Measurements from ENCODE around the gene CD82. TPM values are rescaled to one million over a fixed set of nuclear protein-coding genes. Genes with fewer than 3 reads are reported as not detected.

CD82 gene
- total and polyA plus RNA-seq, 7 experiments from 2014 or later = 36.4 to 319 (median 57.2) TPM

DNA sequence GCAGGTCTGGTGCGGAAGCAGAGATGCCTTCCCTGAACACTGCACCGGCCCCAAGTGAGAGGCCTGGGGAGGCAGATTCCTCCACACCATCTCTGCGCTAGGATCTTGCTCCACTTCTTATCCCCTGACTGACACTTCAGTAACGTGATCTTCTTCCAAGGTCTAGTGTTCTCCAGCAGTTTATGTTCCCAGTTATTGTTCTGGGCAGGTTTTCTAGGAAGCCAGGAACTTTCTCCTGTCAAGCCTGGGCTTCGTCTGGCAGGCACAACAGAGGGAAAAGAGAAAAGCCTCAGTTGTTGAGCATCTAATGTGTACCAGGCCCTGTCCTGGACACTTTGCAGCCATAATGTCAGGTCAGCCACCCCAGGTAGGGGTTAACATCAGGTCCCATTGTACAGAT, 10.5 kb downstream of the CD82 start:
- Histone ChIP-seq H3K36me3 (ENCODE audit: control insufficient read depth in 2 of 3, insufficient read depth in 3 of 3, low read length in 3 of 3) (no peaks in the 10 kb centered on the region), H3K9me3 (ENCODE audit: control insufficient read depth in 2 of 3, low read length in 3 of 3) (no peaks in the 10 kb centered on the region), H3K4me1 (ENCODE audit: control insufficient read depth in 2 of 2, insufficient read depth in 2 of 2, low read length in 2 of 2) (peaks cover 67 to 73% of the 10 kb centered on the region in 2 donors), H3K27ac (ENCODE audit: low read depth, low read length) (no peak overlapping the region), H3K4me3 (ENCODE audit: low read length) (no peak overlapping the region), H3K27me3 (ENCODE audit: control insufficient read depth in 2 of 2, insufficient read depth in 2 of 2, low read length in 2 of 2) (no peaks in the 10 kb centered on the region)
- CTCF ChIA-PET = no interaction called here
- peaks cover 0 to 44% (median 0%) of the 10 kb centered on the region in 5 donors for H3K36me3 Mint-ChIP-seq
- H3K27ac Mint-ChIP-seq = peak overlapping the region in 4 of 9 donors; percentile 28 to 94 (median 50)
- H3K4me1 Mint-ChIP-seq = peaks cover 57 to 96% (median 90%) of the 10 kb centered on the region in 7 donors
- POLR2A ChIA-PET = interaction anchor here (1.0 to 3.5 kb wide), 5 partner anchors 10 to 37 kb away, joined by 3 to 12 read pairs (median 4); partner anchors contain the start of gene CD82
- ATAC-seq (no peak), DNase-seq (no peak)
- H3K9me3 Mint-ChIP-seq = peaks cover 0 to 3% (median 0%) of the 10 kb centered on the region in 11 donors
- intact Hi-C loops (cut with micrococcal nuclease) = no loop called here
- no peaks in the 10 kb centered on the region for H3K27me3 Mint-ChIP-seq
- H3K4me3 Mint-ChIP-seq = peak overlapping the region in 5 of 10 donors; percentile 21 to 88 (median 57)

DNA sequence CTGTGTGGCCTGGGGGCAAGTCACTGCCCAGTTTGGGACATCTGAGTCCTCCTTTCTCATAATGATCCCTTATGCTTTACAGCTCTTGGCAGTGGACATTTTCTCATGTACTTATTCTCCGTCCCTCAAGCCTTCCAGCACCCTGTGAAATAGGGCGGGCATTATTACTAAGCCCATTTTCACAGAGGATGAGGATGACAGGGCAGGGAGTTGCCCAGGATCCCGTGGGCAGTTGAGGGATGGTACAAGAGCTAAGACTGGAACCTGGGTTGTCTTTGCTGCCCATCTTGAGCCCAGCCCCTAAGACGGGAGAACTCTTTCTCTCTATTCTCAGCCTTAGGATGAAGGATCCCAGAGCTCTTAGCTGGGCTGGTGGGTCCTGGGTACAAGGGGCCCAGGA, 11.2 kb downstream of the CD82 start:
- intact Hi-C loops (cut with micrococcal nuclease) = no loop called here
- no peaks in the 10 kb centered on the region for H3K27me3 Mint-ChIP-seq
- DNase-seq (no peak), ATAC-seq (no peak)
- H3K4me1 Mint-ChIP-seq = peaks cover 52 to 94% (median 83%) of the 10 kb centered on the region in 7 donors
- ChIA-PET POLR2A (interaction anchor here (1.0 to 3.5 kb wide), 5 partner anchors 10 to 36 kb away, joined by 3 to 12 read pairs (median 4); partner anchors contain the start of gene CD82), CTCF (no interaction called here)
- peaks cover 0 to 3% (median 0%) of the 10 kb centered on the region in 11 donors for H3K9me3 Mint-ChIP-seq
- no peak overlapping the region for H3K4me3 ChIP-seq (ENCODE audit: low read length)
- no peak overlapping the region for H3K27ac ChIP-seq (ENCODE audit: low read depth, low read length)
- H3K4me3 Mint-ChIP-seq = peak overlapping the region in 2 of 10 donors; percentile 68 to 88
- no peaks in the 10 kb centered on the region for H3K27me3 ChIP-seq (ENCODE audit: control insufficient read depth in 2 of 2, insufficient read depth in 2 of 2, low read length in 2 of 2)
- peak overlapping the region in 4 of 9 donors; percentile 70 to 87 (median 74) for H3K27ac Mint-ChIP-seq
- no peaks in the 10 kb centered on the region for H3K9me3 ChIP-seq (ENCODE audit: control insufficient read depth in 2 of 3, low read length in 3 of 3)
- no peaks in the 10 kb centered on the region for H3K36me3 ChIP-seq (ENCODE audit: control insufficient read depth in 2 of 3, insufficient read depth in 3 of 3, low read length in 3 of 3)
- peaks cover 0 to 47% (median 0%) of the 10 kb centered on the region in 5 donors for H3K36me3 Mint-ChIP-seq
- H3K4me1 ChIP-seq (ENCODE audit: control insufficient read depth in 2 of 2, insufficient read depth in 2 of 2, low read length in 2 of 2) = peaks cover 62 to 71% of the 10 kb centered on the region in 2 donors

GRCh38 chr11:44577231-44577830, 11.9 kb downstream of the CD82 start:
- H3K27me3 ChIP-seq (ENCODE audit: control insufficient read depth in 2 of 2, insufficient read depth in 2 of 2, low read length in 2 of 2) = no peaks in the 10 kb centered on the region

DNA sequence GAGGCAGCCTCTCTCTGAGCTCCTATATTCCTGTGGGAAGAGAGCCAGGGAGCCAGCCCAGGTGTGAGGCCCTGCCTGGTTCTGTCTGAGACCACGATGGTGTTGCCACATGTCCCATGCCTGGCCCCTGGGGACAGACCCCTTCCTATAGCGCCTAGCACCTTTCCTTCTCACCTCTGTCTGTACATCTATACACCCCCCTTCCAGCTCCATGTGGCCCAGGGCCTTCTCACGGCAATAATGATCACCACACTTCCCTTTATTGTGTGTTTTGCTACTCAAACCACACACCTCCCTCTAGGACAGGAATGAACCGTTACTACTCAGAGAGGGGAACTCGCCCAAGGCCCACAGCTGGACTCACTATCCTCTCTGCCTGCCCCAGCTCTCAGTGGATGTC, 12.8 kb downstream of the CD82 start:
- Mint-ChIP-seq H3K9me3 (peaks cover 0 to 8% (median 0%) of the 10 kb centered on the region in 11 donors), H3K4me3 (peak overlapping the region in 2 of 10 donors; percentile 20 to 71), H3K4me1 (peaks cover 37 to 82% (median 67%) of the 10 kb centered on the region in 7 donors), H3K27me3 (no peaks in the 10 kb centered on the region), H3K27ac (peak overlapping the region in 5 of 9 donors; percentile 61 to 86 (median 76)), H3K36me3 (peaks cover 0 to 50% (median 9%) of the 10 kb centered on the region in 5 donors)
- CTCF ChIA-PET = interaction anchor here (0.9 kb wide), 1 partner anchor 34 kb away, joined by 4 read pairs; no protein-coding TSS in a partner anchor
- intact Hi-C loops (cut with micrococcal nuclease) = no loop called here
- peaks cover 52 to 60% of the 10 kb centered on the region in 2 donors for H3K4me1 ChIP-seq (ENCODE audit: control insufficient read depth in 2 of 2, insufficient read depth in 2 of 2, low read length in 2 of 2)
- H3K4me3 ChIP-seq (ENCODE audit: low read length) = no peak overlapping the region
- no peak overlapping the region for H3K27ac ChIP-seq (ENCODE audit: low read depth, low read length)
- POLR2A ChIA-PET = interaction anchor here (1.4 to 3.5 kb wide), 4 partner anchors 9 to 34 kb away, joined by 3 to 12 read pairs (median 6); partner anchors contain the start of gene CD82
- peaks cover 0 to 5% (median 0%) of the 10 kb centered on the region in 3 experiments for H3K9me3 ChIP-seq (ENCODE audit: control insufficient read depth in 2 of 3, low read length in 3 of 3)
- H3K36me3 ChIP-seq (ENCODE audit: control insufficient read depth in 2 of 3, insufficient read depth in 3 of 3, low read length in 3 of 3) = no peaks in the 10 kb centered on the region
- DNase-seq = no peak
- H3K27me3 ChIP-seq (ENCODE audit: control insufficient read depth in 2 of 2, insufficient read depth in 2 of 2, low read length in 2 of 2) = no peaks in the 10 kb centered on the region
- peak; percentile 27 for ATAC-seq

More at GRCh38 chr11:44577231-44577830, 11.9 kb downstream of the CD82 start:
- no peaks in the 10 kb centered on the region for H3K9me3 ChIP-seq (ENCODE audit: control insufficient read depth in 2 of 3, low read length in 3 of 3)
- ChIA-PET CTCF (no interaction called here), POLR2A (interaction anchor here (1.0 to 3.5 kb wide), 5 partner anchors 9 to 35 kb away, joined by 4 to 12 read pairs (median 6); partner anchors contain the start of gene CD82)
- no peak overlapping the region for H3K27ac ChIP-seq (ENCODE audit: low read depth, low read length)
- peak overlapping the region in 6 of 9 donors; percentile 59 to 87 (median 71) for H3K27ac Mint-ChIP-seq
- DNase-seq = no peak
- peak overlapping the region in 7 of 10 donors; percentile 27 to 78 (median 54) for H3K4me3 Mint-ChIP-seq
- intact Hi-C loops (cut with micrococcal nuclease) = no loop called here
- H3K27me3 Mint-ChIP-seq = no peaks in the 10 kb centered on the region
- H3K4me3 ChIP-seq (ENCODE audit: low read length) = no peak overlapping the region
- no peak for ATAC-seq
- H3K4me1 ChIP-seq (ENCODE audit: control insufficient read depth in 2 of 2, insufficient read depth in 2 of 2, low read length in 2 of 2) = peaks cover 59 to 69% of the 10 kb centered on the region in 2 donors
- peaks cover 0 to 49% (median 4%) of the 10 kb centered on the region in 5 donors for H3K36me3 Mint-ChIP-seq
- H3K4me1 Mint-ChIP-seq = peaks cover 45 to 88% (median 76%) of the 10 kb centered on the region in 7 donors
- H3K9me3 Mint-ChIP-seq = peaks cover 0 to 3% (median 0%) of the 10 kb centered on the region in 11 donors
- H3K36me3 ChIP-seq (ENCODE audit: control insufficient read depth in 2 of 3, insufficient read depth in 3 of 3, low read length in 3 of 3) = no peaks in the 10 kb centered on the region

- no peak overlapping the region for H3K4me3 Mint-ChIP-seq
These were observed 13.9 kb downstream of the CD82 start for GRCh38 chr11:44579302-44579761.

GRCh38 chr11:44580701-44581100, 15.2 kb downstream of the CD82 start:
- Histone ChIP-seq H3K36me3 (ENCODE audit: control insufficient read depth in 2 of 3, insufficient read depth in 3 of 3, low read length in 3 of 3) (no peaks in the 10 kb centered on the region), H3K27ac (ENCODE audit: low read depth, low read length) (no peak overlapping the region), H3K27me3 (ENCODE audit: control insufficient read depth in 2 of 2, insufficient read depth in 2 of 2, low read length in 2 of 2) (no peaks in the 10 kb centered on the region), H3K4me1 (ENCODE audit: control insufficient read depth in 2 of 2, insufficient read depth in 2 of 2, low read length in 2 of 2) (peaks cover 28 to 36% of the 10 kb centered on the region in 2 donors), H3K4me3 (ENCODE audit: low read length) (no peak overlapping the region), H3K9me3 (ENCODE audit: control insufficient read depth in 2 of 3, low read length in 3 of 3) (peaks cover 0 to 5% (median 0%) of the 10 kb centered on the region in 3 experiments)
- intact Hi-C loops (cut with micrococcal nuclease) = no loop called here
- DNase-seq (no peak), ATAC-seq (no peak)
- Mint-ChIP-seq H3K27me3 (no peaks in the 10 kb centered on the region), H3K4me1 (peaks cover 19 to 71% (median 42%) of the 10 kb centered on the region in 7 donors), H3K27ac (peak overlapping the region in 2 of 9 donors; percentile 42 to 51), H3K36me3 (peaks cover 0 to 49% (median 9%) of the 10 kb centered on the region in 5 donors), H3K9me3 (peaks cover 0 to 10% (median 0%) of the 10 kb centered on the region in 11 donors), H3K4me3 (no peak overlapping the region)
- POLR2A ChIA-PET = interaction anchor here (0.7 to 1.0 kb wide), 4 partner anchors 10 to 19 kb away, joined by 3 to 4 read pairs (median 3); no protein-coding TSS in a partner anchor
- CTCF ChIA-PET = interaction anchor here (0.7 kb wide), 1 partner anchor 58 kb away, joined by 3 read pairs; no protein-coding TSS in a partner anchor

More at GRCh38 chr11:44579302-44579761, 13.9 kb downstream of the CD82 start:
- Histone ChIP-seq H3K27ac (ENCODE audit: low read depth, low read length) (no peak overlapping the region), H3K4me1 (ENCODE audit: control insufficient read depth in 2 of 2, insufficient read depth in 2 of 2, low read length in 2 of 2) (peaks cover 41 to 49% of the 10 kb centered on the region in 2 donors), H3K36me3 (ENCODE audit: control insufficient read depth in 2 of 3, insufficient read depth in 3 of 3, low read length in 3 of 3) (no peaks in the 10 kb centered on the region), H3K4me3 (ENCODE audit: low read length) (no peak overlapping the region), H3K9me3 (ENCODE audit: control insufficient read depth in 2 of 3, low read length in 3 of 3) (peaks cover 0 to 5% (median 0%) of the 10 kb centered on the region in 3 experiments), H3K27me3 (ENCODE audit: control insufficient read depth in 2 of 2, insufficient read depth in 2 of 2, low read length in 2 of 2) (no peaks in the 10 kb centered on the region)
- H3K36me3 Mint-ChIP-seq = peaks cover 0 to 55% (median 9%) of the 10 kb centered on the region in 5 donors
- H3K4me1 Mint-ChIP-seq = peaks cover 27 to 81% (median 56%) of the 10 kb centered on the region in 7 donors
- no peak for ATAC-seq
- ChIA-PET POLR2A (interaction anchor here (1.4 to 3.5 kb wide), 2 partner anchors 10 to 33 kb away, joined by 3 to 12 read pairs; no protein-coding TSS in a partner anchor), CTCF (interaction anchor here (0.7 kb wide), 1 partner anchor 332 kb away, joined by 3 read pairs; no protein-coding TSS in a partner anchor)
- H3K27ac Mint-ChIP-seq = peak overlapping the region in 2 of 9 donors; percentile 9 to 39
- peaks cover 0 to 10% (median 0%) of the 10 kb centered on the region in 11 donors for H3K9me3 Mint-ChIP-seq
- H3K27me3 Mint-ChIP-seq = no peaks in the 10 kb centered on the region
- no peak for DNase-seq
- intact Hi-C loops (cut with micrococcal nuclease) = no loop called here

Measured in naive thymus-derived CD4-positive, alpha-beta T cell (primary cell).